Activated naive CD4-positive, alpha-beta T cell treated with Interleukin-2 at 50 U/mL for 16 hours (primary cell): Measurements from ENCODE around the gene KCTD21.
A peak's percentile ranks its signal among the peaks of the same experiment; 100 is the strongest.
"Not testable (repeated sequence)": the region's sequence is repeated elsewhere in the genome, so short reads cannot be mapped to it uniquely, and the experiment has no call there.

Experiments
- DNase-seq: peaks from one replicate; pipeline ENCODE4 v3.0.0-alpha.2; 2020

The KCTD21 gene

DNA sequence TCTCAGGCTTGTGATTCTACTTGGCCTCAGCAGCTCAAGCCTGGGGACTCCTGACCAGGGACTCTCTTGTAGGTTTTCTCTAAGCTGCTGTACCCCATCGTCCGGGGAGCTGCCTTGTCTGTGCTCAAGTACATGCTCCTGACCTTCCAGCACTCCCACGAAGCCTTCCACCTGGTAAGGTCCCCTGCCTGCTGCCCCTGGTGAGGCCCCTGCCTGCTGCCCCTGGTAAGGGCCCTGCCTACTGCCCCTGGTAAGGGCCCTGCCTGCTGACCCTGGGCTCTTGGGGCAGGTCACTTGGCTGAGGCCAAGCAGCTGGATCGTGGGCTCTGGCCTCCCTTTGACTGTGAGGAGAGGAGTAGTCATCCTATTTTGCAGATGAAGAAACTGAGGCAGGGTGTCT, 11.6 kb upstream of the KCTD21 start:
- no peak for DNase-seq

DNA sequence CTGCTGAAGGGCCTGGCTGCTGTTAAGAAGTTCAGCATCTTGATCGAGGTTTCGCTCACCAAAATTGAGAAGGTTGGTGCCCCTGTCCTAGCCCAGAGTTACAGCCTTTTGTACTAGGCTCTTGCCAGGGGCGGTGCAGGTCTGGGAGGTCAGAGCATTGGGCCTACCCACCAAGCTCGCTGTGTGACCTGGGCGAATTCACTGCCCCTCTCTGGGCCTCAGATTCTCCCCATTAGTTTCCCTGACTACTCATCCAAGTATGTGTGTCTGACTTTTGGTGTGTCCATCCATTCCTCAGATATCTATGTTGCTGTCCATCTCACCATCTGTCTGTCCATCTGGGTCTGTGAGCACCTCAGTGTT, 11.2 kb upstream of the KCTD21 start:
- no peak for DNase-seq

DNA sequence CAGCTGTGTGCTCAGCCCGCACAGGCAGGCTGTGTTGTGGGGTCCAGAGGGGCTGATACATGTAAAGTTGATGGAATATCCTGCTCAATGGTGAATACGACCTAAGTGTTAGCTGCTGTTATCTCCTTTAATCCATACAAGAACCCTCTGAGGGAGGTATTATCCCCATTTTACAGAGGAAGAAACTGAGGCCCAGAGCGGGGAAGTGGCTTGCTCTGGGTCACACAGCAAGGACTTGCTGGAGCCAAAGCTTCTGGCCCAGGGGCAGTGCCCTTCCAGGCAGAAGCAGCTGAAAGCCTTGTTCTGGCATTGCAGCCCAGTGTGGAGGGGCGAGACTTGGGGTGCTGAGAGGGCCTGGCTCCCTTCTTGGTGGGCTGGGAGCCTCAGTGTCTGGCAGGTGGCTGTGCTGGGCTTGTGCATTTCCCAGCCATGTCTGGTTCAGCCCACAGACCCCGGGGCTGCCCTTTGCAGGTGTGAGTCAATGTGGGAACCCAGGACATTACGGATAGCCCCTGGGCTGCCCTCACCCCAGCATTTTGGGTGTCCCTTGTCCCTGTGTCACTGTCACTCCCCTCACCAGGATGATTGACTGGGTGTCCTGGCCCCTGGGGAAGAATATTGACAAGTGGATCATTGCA, 10.7 kb upstream of the KCTD21 start:
- DNase-seq = no peak

DNA sequence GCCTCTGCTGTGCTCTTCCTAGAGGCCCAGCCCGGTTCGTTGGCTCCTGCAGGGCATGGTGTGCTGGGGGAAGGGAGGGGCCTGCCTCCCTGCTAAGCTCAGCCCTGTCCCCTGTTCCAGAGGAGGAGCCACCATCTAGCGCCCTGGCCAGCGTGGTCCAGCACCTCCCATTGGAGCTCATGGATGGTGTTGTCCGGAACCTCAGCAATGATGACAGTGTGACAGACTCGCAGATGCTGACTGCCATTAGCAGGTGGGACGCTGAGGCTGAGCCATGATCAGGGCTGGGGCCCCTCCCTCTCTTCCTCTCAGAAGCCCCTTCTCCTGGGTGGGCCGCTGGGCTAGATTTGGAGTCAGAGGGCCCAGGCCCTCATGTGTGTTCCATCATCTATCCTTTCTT, 9.4 kb upstream of the KCTD21 start:
- DNase-seq = no peak

DNA sequence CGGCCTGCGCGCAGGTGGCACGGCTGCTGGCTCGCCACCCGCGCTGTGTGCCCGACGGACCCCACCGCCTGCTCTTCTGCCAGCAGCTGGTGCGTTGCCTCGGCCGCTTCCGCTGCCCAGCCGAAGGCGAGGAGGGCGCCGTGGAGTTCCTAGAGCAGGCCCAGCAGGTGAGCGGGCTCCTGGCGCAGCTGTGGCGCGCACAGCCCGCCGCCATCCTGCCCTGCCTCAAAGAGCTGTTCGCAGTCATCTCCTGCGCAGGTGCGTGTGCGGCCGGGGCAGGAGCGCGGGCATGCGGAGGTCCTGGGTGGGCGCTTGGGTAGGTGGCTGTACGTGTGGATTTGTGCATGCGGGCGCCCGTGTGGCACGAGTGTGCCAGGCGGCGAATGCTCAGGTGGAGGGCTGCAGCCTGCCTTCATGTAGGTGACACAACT, 8.2 kb upstream of the KCTD21 start:
- DNase-seq = no peak

DNA sequence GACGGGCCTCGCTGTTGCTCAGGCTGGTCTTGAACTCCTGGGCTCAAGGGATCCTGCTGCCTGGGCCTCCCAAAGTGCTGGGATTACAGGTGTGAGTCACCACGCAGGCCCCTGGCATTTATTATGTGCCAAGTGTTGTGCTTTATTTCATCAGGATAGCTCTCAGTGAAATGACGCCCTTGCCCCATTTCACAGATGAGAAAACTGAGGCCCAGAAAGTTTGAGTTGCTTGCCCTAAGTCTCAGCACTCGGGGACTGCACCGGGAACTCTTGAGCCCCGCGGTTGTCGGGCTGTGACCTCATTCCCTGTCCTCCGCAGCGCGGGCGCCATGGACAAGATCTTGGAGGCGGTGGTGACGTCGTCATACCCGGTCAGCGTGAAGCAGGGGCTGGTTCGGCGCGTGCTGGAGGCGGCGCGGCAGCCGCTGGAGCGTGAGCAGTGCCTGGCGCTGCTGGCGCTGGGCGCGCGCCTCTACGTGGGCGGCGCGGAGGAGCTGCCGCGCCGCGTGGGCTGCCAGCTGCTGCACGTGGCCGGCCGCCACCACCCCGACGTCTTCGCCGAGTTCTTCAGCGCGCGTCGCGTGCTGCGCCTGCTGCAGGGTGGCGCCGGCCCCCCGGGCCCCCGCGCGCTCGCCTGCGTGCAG, 7.6 kb upstream of the KCTD21 start:
- DNase-seq = no peak

DNA sequence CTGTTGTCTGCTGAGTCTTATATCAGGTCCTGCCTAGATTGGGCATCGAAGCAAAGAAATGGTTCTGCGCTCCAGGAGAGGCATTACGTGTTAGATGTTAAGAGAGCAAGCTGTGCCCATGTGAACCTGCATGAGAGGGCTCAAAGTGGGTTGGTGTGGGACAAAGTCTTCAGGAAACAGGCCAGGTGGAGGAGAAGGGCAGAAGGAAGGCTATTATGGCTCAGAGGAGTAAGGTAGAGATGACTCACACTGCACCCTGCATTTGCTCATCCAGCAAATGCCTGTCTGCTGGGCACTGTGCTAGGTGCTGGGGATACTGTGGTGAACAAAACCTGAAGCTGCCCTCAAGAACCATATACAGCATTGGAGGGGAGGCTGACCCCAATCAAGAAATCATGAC, 6.1 kb upstream of the KCTD21 start:
- DNase-seq = no peak

DNA sequence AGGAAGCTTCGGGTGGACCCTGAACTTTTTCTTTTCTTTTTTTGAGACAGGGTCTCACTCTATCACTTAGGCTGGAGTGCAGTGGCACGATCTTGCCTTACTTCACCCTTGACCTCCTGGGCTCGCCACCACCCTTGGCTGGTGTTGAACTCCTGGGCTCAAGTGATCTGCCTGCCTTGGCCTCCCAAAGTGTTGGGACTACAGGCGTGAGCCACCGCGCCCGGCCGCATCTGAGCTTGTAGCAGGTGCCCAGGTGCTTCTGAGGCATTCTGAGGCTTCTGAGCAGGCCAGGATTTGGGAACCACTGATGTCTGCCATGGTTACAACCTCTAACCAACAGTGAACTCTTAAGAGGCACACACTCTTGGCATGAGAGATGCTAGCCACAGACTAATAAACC, 5.4 kb upstream of the KCTD21 start:
- DNase-seq = no peak

DNA sequence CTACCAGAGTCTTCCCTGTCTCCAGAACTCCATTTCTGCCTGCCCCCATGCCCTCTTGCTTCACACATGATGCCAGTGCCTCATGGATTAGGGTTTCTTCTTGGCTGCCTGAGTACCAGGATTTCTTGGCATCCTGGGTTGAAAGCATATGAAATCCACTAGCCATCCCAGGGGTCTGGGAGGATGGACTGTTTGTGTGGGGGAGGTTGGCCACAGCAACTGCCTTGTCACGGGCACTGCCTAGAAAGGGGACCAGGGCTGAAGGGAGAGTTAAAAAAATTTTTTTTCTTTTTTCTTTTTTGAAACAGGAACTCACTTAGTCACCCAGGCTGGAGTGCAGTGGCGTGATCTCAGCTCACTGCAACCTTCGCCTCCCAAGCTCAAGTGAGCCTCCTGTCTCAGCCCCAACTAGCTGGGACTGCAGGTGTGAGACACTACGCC, 4.5 kb upstream of the KCTD21 start:
- DNase-seq = no peak

DNA sequence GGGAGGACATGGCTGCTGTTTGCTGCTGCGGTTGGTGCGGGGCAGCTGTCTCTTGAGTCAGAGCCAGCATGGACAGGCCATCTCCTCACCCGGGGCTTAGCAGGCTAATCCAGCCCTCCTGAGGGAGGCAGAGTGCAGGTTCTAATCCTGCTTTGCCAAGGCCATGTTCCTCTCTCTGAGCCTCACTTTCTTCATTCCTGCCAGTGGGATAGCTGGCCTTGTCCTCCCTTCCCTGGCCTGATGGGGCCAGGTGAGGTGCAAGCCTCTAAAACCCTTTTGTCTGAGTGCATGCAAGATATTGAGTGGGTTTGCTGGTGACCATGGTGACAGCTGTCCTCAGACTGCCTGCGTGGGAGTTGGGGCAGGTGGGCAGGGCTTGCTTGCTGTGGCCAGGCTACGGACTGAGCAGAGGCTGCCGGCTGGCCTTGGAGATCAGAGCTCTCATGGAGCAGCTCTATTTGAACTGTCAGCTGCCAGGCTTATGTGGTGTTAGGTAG, 3.8 kb upstream of the KCTD21 start:
- DNase-seq = no peak

DNA sequence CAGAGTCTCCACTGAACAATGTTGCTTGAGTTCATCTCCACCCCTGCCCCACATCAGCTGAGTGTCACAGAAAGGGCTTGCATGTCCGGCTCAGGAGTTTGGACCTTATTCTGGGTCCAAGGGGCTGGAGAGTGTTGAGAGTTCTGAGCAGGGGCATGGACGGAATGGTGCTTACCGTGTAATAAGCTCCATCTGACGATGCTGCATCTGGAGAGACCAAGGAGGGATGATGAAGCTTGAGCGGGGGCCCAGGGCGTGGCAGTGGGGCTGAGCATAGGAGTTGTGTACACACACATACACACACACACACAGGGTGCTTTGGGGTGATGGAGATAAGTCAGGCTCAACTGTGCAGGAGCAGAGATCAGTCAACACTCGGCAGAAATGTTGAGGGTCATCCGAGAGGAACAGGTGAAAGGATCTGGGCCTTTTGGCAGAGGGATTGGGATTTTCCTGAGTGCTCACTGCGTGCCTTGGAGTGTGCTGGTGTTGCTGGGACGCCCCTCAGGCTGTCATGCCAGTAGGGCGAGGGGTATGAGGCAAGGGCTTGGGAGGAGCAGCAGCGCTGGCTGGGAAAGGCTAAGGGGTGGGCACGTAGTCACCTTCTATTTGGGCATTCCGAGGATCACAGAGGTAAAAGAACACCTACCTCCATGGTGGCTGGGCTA, 2.6 kb upstream of the KCTD21 start:
- DNase-seq = no peak

DNA sequence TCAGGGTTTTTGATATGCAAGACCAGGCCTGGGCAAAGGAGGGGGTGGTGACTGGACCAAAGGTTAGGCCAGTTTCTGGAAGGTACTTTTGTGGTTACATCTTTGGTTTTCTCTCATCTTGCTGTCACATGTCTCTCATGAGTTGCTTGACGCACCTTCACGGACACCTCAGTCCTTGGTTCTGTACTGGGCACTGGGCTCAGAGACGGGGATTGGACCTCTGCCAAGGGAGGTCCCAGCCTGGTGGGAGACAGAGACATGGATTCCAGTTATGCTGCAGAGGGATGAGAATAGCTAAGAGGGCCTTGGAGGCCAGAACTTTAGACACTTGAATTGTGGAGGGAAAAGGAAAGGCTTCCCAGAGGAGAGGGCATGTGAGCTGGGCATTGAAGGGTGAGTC, 1.9 kb upstream of the KCTD21 start:
- DNase-seq = no peak

DNA sequence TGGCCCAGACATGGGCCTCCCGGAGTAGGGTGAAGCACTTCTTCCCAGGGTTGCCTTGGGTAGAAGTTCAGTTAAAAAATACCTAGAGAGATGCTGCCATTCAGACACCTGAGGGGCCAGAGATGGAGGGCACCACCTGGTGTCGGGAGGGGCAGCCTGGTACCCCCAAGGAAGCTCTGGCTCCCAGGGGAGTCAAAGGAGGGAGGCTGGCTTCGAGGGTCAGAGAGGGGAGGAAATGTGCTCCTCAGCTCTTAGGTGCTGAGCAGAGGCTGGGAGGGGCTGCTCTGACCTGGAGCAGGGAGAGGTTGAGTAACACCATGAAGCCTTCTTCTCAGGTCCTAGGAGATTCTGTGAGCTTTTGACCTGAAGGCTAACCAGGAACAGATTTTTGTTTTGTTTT, 1.4 kb upstream of the KCTD21 start:
- DNase-seq = no peak

DNA sequence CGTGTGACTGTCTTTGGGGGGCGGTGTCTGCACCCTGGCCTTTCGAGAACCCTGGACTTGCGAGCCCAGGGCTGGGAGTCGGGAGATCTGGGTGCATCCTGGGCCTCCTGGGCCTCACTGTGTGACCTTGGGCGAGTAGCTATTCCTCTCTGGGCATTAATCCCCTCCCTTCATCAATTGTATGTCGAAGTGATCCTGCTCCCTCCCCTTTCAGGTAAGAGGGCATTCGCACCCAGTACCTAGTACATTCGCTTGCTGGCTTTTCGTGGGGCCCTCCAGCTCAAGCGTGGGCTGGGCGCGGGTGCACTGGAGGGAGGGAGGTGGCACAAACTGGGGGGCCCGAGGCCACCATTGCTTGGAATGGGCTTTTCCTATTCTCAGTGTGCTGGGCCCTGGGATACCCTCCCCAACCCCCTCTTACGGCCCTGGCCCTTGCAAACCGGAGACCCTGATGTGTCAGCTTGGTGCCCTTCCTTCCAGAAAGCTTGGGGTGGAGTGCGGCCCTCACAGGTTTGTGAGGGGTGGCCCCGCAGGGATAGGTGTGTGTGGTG, 823 bp upstream of the KCTD21 start:
- DNase-seq = no peak

DNA sequence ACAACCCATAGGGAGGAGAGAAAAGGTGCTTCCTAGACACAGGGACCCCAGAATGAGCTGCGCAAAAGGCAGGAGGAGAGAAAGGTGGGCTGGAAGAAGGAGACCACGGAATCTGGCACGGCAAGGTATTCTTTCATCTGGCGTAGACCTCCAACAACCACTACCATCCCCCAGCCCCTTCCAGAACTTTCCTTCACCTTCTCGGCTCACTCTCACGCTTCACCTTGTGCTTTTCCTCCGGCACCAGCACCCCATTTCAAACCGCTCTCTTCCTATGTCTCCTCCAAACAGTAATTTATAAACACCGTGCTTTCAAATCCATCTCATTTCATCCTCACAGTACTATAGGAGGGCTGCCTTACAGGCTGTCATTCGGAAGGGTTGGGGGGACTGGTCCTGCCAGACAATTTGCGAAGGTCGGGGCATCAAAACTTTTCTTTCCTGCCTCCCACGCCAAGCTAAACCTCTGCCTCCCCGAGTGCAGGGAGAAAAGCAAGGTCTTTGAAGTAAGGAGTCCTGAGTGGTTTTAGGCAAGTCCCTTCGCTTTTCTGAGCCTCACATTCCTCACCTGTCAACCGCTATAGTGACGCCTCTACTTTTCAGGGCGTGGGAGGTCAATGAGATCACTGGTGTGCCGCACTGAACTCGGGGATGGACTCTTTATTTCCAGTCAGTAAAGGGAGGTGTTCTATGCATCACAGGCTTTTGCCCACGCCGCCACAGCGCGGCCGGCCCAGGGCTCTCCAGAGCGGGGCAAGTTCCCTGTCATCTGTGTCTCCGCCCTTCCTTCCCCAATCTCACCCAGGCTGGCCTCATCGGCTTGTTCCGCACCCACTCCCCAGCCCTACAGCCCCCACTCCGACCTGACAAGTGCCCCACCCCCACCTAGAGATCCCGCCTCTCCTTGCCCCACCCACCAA, 800 bp downstream of the KCTD21 start:
- DNase-seq = peak; percentile 80

DNA sequence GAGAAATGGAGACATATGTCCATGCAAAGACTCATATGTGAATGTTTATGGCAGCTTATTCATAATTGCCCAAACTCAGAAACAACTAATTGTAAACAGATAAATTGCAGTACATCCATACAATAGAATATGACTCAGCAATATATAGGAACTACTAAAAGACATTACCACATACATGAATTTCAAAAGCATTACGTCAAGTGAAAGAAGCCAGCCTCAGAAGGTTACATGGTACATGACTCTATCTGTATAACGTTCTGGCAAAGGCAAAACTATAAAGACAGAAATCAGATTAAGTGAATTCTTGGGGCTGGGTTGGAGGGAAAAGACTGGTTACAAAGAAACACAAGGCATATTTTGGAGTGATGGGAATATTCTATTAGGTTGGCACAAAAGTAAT, 7.2 kb downstream of the KCTD21 start:
- DNase-seq = no peak

DNA sequence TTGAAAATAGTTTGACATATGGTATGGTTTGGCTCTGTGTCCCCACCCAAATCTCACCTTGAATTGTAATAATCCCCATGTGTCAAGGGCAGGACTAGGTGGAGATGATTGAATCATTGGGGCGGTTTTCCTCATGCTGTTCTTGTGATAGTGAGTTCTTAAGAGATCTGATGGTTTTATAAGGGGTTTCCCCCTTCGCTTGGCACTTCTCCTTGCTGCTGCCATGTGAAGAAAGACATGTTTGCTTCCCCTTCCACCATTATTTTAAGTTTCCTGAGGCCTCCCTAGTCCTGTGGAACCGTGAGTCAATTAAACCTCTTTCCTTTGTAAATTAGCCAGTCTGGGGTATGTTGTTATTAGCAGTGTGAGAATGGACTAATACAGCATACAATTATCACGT, 7.7 kb downstream of the KCTD21 start:
- DNase-seq = no peak

DNA sequence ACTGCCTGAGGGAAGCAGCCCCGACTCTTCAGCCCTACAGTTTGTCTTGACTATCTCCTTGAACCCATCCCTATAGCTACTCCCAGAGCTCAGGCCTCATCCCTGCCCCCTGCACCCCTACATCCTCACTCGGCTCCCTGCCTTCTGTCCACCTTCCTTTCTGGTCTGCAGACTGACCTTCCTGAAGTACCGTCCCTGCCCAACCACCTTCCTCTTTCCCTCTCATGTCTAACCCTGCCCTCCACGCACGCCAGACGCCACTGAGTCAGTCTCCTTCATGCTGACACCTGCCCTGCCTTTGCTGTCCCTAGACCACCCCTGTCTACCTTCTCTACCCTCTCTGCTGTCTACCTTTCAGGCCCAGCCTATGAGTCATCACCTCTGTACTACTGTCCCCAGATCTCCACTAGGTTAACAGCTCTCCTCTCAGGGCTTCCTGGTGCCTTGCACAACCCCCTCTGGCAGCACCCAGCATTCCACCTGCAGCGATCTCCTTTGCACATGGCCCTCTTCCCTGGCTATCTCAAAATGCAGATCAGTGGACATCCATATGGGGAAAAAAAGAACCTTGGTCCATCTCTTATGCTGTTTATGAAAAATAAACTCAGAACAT, 8.9 kb downstream of the KCTD21 start:
- no peak for DNase-seq

DNA sequence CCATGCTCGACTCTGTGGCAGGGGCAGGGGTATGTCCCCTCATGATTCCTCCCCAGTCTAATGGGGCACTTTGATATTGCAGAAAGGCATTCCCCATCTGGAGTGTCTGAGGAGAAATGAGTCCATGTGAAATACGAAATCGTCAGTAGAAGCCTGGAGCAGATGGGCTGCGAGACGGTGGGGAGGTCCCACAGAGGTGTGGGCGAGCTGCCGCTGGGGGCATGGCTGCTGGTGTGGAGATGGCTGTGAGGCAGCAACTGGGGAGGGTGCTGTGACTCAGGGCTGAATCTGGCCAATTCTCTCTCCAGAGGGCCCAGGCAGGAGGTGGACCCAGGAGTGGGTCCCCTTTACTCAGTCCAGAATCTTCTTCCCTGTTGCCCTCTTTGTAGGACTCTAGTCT, 11.2 kb downstream of the KCTD21 start:
- DNase-seq = no peak

DNA sequence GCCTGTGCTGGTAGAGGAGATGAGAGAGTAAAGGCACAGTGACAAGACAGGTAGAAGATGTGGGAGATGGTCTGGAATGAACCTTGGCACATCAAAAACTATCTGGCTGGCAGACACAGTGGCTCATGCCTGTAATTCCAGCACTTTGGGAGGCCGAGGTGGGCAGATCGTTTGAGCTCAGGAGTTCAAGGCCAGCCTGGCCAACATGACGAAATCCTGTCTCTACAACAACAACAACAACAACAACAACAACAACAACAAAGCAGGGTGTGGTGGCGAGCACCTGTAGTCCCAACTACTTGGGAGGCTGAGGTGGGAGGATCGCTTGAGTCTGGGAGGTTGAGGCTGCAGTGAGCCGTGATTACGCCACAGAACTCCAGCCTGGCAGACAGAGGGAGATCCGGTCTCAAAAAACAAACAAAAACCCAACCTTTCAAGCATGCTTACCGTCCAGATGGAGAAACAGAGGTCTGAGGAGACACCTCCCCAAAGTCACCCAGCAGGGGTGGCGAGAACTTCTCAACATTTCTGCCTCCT, 11.8 kb downstream of the KCTD21 start:
- DNase-seq = no peak

DNA sequence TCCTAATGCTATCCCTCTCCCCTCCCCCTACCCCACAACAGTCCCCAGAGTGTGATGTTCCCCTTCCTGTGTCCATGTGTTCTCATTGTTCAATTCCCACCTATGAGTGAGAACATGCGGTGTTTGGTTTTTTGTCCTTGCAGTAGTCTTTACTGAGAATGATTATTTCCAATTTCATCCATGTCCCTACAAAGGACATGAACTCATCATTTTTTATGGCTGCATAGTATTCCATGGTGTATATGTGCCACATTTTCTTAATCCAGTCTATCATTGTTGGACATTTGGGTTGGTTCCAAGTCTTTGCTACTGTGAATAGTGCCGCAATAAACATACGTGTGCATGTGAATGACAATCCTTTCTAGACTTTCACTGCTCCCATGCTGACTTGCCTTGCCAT, 12.6 kb downstream of the KCTD21 start:
- not testable (repeated sequence) for DNase-seq

DNA sequence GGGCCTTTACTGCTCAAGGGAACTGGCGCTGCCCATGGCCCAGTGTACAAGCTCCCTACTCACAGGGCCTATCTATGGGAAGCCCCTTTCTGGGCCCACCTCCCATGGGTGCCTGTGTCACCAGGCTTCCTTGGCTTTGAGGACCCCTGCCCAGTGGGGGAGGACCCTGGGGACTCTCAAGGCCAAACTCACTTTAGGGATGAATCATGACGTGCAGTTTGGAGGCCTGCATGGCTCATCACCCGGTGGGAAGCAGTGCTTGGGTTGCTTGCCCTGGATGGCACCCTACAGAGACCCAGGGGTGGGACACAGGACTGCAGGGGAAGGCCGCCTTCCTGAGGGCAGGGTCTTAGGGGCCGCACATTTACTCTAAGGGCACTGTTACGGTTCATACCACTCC, 16.5 kb downstream of the KCTD21 start:
- no peak for DNase-seq
